Smooth muscle cell of the pulmonary artery (primary cell): ENCODE measurements around the gene CAGE1. TPM values are rescaled to one million over a fixed set of nuclear protein-coding genes. Genes with fewer than 3 reads are reported as not detected.

Experiments used
- total RNA-seq: library from RNA; depleted of rRNA; stranded (reverse); fragments of >200 nt; gene quantifications from 2 replicates; pipeline ENCODE4 v1.2.3, GENCODE V29; 2014

CAGE1 gene
- total RNA-seq, result 0.07 TPM in 2 replicates

GRCh38 chr6:7389451-7390225 lies at the start of gene CAGE1, which contains the start of gene RIOK1:
Gene CAGE1 (minus strand): TSS chr6:7389742. CDS start chr6:7387173, 2,569 bp downstream.
Gene RIOK1 (plus strand): TSS chr6:7389808. CDS start chr6:7390003, 195 bp downstream.

GRCh38 chr6:7312616-7313504 lies 76.7 kb downstream of the CAGE1 start, which contains the start of gene SSR1:
Gene SSR1 (minus strand): TSS chr6:7313199. CDS start chr6:7313120, 79 bp downstream.

Other genes with a start within 250 kb of the CAGE1 start
- gene SSR1, start 76.5 kb downstream of the CAGE1 start, total RNA-seq, result 105 and 163 TPM in 2 replicates
- gene RIOK1, start 66 bp upstream of the CAGE1 start, total RNA-seq, result 16.0 and 19.5 TPM in 2 replicates
- 11.4 and 13.2 TPM in 2 replicates for gene DSP, start 151.9 kb upstream of the CAGE1 start, total RNA-seq
- 7.9 and 13.4 TPM in 2 replicates for gene SNRNP48, start 200.5 kb upstream of the CAGE1 start, total RNA-seq